HCT116 (cell line): Measurements from ENCODE around the gene DRC7.

Experiments used
- CEBPB ChIP-seq: IDR thresholded peaks from 2 replicates; pipeline ENCODE4 v1.6.1; 2012; ENCODE audit warnings: low read depth
- CTCF ChIP-seq, 3 experiments: fragments of 200-600 bp in 1 of 3; sonication (generic) in 1 of 3; IDR thresholded peaks in 2 of 3; conservative IDR thresholded peaks in 1 of 3; 2 replicates each; pipeline ENCODE4 v1.5.1; 2012 to 2017; ENCODE audit warnings: low read depth in 2 of 3, low read length in 2 of 3, antibody characterized with exemption in 1 of 3, borderline replicate concordance in 1 of 3, control low read depth in 1 of 3, mild to moderate bottlenecking in 1 of 3, mixed read lengths in 1 of 3, mixed run types in 1 of 3, moderate library complexity in 1 of 3; ENCODE audit not compliant: insufficient read depth in 1 of 3
- EGR1 ChIP-seq: IDR thresholded peaks from 2 replicates; pipeline ENCODE4 v1.6.1; 2012; ENCODE audit warnings: low read depth
- EZH2 ChIP-seq: fragments of 200-600 bp; sonication (generic); IDR thresholded peaks from 2 replicates; pipeline ENCODE4 v1.6.1; 2017; ENCODE audit warnings: antibody characterized with exemption, mixed run types
- EZH2phosphoT487 ChIP-seq: fragments of 200-600 bp; IDR thresholded peaks from 2 replicates; pipeline ENCODE4 v1.6.1; 2018; ENCODE audit warnings: antibody characterized with exemption, borderline replicate concordance
- POLR2A ChIP-seq: IDR thresholded peaks from 2 replicates; pipeline ENCODE4 v1.7.0; 2011; ENCODE audit warnings: borderline replicate concordance; ENCODE audit not compliant: insufficient read depth, insufficient read length; ENCODE audit errors: extremely low read depth
- RAD21 ChIP-seq: IDR thresholded peaks from 2 replicates; pipeline ENCODE4 v1.6.1; 2012; ENCODE audit warnings: low read depth, mild to moderate bottlenecking
- SIN3A ChIP-seq: IDR thresholded peaks from 2 replicates; pipeline ENCODE4 v1.6.1; 2012; ENCODE audit warnings: low read depth
- TCF7L2 ChIP-seq: IDR thresholded peaks from 2 replicates; pipeline ENCODE4 v1.7.0; 2011; ENCODE audit warnings: borderline replicate concordance, inconsistent platforms; ENCODE audit not compliant: insufficient read depth, insufficient read length; ENCODE audit errors: extremely low read depth
- ZFX ChIP-seq: fragments of 450-650 bp; IDR thresholded peaks from 2 replicates; pipeline ENCODE4 v1.6.1; 2017
- ZNF274 ChIP-seq: fragments of 200-500 bp; sonication (Bioruptor generic); IDR thresholded peaks from 2 replicates; pipeline ENCODE4 v1.6.1; 2014; ENCODE audit warnings: mild to moderate bottlenecking, low read depth, low read length, inconsistent platforms

GRCh38 chr16:57773655-57774295 is 79.2 kb downstream of the DRC7 start:
- TF ChIP-seq ZNF274 (no peak), CEBPB (no peak), RAD21 (no peak), POLR2A (no peak), ZFX (no peak), SIN3A (no peak), CTCF (IDR thresholded peaks at IDR 0.05 in 2 of 3, conservative IDR thresholded peaks at IDR 0.05 in 1 of 3; ENCODE audit: borderline replicate concordance in 1 of 3, insufficient read depth in 1 of 3, low read depth in 2 of 3, low read length in 2 of 3) (no peak), EGR1 (no peak), EZH2 (no peak), TCF7L2 (no peak), EZH2phosphoT487 (no peak)
